Heart left ventricle (tissue), 13 donors: Measurements from ENCODE around the gene KRTAP4-9.

ENCODE experiments used
- CTCF ChIP-seq, 12 donors: fragments of 200-600 bp; sonication (generic) in 4 of 12; IDR thresholded peaks; one replicate each; pipeline versions ENCODE4 v1.5.0 to v1.8.0; 2018 to 2022; ENCODE audit warnings: antibody characterized with exemption in 12 of 12, mild to moderate bottlenecking in 5 of 12
- POLR2A ChIP-seq, 2 donors: fragments of 450-650 bp; IDR thresholded peaks; one replicate each; pipeline ENCODE4 v1.6.1; 2017; ENCODE audit warnings: antibody characterized with exemption in 2 of 2, mild to moderate bottlenecking in 2 of 2, moderate library complexity in 2 of 2
- donor health status: ischemic (EF 13 %, LVEDD 7.1; RV severe dilation, severe dysfunction).
- donor health status: DM: no; HTN: yes; CAD: no.
- donor health status: DM: no; HTN: no; CAD: no.
- donor health status: ischemic (EF 25% LVEDD 6.9; RV normal size, moderate dysfunction).
- donor health status: ischemic (EF 25% LVEDD 5.7; RV mildly dilated, moderate dysfunction).
- donor health status: ischemic (EF 35%, LVEDD 5.7; RV mildly dilated, moderate dysfunction).
- donor health status: nonischemic (EF 11% LVEDD 7.7; RV severe dilation, severe dysfunction).
- donor health status: DM: yes; HTN: yes; CAD: no.
- donor health status: PGD.
- donor health status: ischemic (EF 29% LVEDD 5.4; RV normal size, mild dysfunction).
- donor health status: nonischemic (EF 23%, LVEDD 6.1; RV moderate dilation, normal function).

DNA sequence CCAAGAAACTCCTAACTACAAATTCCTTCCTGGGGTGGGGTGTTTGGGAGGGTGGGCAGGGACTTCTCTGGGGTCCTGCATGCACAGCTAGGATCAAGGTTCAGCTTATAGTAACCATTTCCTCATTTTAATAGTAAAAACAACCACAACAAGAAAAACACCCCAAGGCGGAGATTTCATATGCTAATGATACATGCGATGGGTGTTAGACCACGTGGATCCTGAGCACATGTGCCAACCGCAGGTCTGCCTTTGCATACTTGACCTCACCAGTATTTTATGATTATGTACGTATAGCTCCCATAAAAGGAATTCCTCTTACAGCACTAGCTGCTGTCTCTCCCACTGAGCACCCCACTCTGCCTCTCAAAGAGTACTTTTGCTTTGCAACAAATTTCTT is 11.1 kb downstream of the KRTAP4-9 start:
- no peak for TF ChIP-seq CTCF (IDR thresholded peaks at IDR 0.05)
- TF ChIP-seq POLR2A (IDR thresholded peaks at IDR 0.05), result no peak
